ENCODE measurements around the gene B9D1. TPM values are rescaled to one million over a fixed set of nuclear protein-coding genes. Genes with fewer than 3 reads are reported as not detected.

B9D1 gene
- total and polyA plus RNA-seq, 2 of the 13 experiments (the other 11 are each of a cell fraction or from before 2014, with no cell fraction given), result 27.7 to 31.1 TPM

- WGBS (ENCODE audit: low lambda C conversion rate), result 34% methylated on average over 15 of the region's 16 CpGs
- no peaks in the 10 kb centered on the region; a peak in 1 of 5 replicates for H3K36me3 ChIP-seq (replicated peaks in 1 of 2; ENCODE audit: control insufficient read depth in 1 of 2, insufficient read depth in 2 of 2, low read length in 2 of 2)
- in situ Hi-C loops (cut with HindIII; ENCODE audit: extremely low pct_ligation_motif_present, low pct_unique_long_range_greater_than_20kb) (loop anchor here (10.0 kb wide), 1 partner anchor 396 kb away; no protein-coding TSS in a partner anchor), intact Hi-C loops (cut with micrococcal nuclease; ENCODE audit: unreplicated experiment) (no loop called here)
- no peaks in the 10 kb centered on the region for H3K9me3 ChIP-seq (ENCODE audit: low read length)
- POLR2A ChIA-PET, result interaction anchor here (2.0 to 2.7 kb wide), 2 partner anchors 9 to 31 kb away, joined by 8 to 29 read pairs; partner anchors contain the start of gene MAPK7
- CTCF ChIA-PET (ENCODE audit: low intra/inter-chr PET ratio, low total read pairs), result no interaction called here
- no peak overlapping the region for H3K9ac ChIP-seq (ENCODE audit: insufficient read depth, low read depth, low read length)
- no TSS peak for BruUV-seq (replicated peaks)
- FAIRE-seq (peak; percentile 80), ATAC-seq (peak; percentile 60), DNase-seq (ENCODE audit: low spot score) (peak; percentile 43)
- H3K4me1 ChIP-seq (ENCODE audit: insufficient read depth, low read length), result peaks cover 61% of the 10 kb centered on the region
- H3K27me3 ChIP-seq (ENCODE audit: control insufficient read depth in 1 of 2, insufficient read depth in 2 of 2, low read length in 2 of 2), result no peaks in the 10 kb centered on the region
- peak overlapping the region; percentile 6 for H3K27ac ChIP-seq (ENCODE audit: extremely low read length, insufficient read depth, low read length)
- H3K79me2 ChIP-seq (ENCODE audit: insufficient read depth, low read length), result no peaks in the 10 kb centered on the region
- no peak overlapping the region for H2AFZ ChIP-seq (ENCODE audit: low read length)
- H4K20me1 ChIP-seq (ENCODE audit: insufficient read depth, low read length), result no peaks in the 10 kb centered on the region
- H3K4me2 ChIP-seq (ENCODE audit: low read depth, low read length), result peak overlapping the region; percentile 60
- H3K4me3 ChIP-seq (replicated peaks in 1 of 3; ENCODE audit: insufficient read depth in 1 of 3, low read depth in 2 of 3, low read length in 3 of 3), result no peak overlapping the region
- TF ChIP-seq ZFP82 (CRISPR knock-in tag; IDR thresholded peaks at IDR 0.05; ENCODE audit: borderline replicate concordance), result no peak
- no peak for TF ChIP-seq ZNF3 (CRISPR knock-in tag; IDR thresholded peaks at IDR 0.05)
- no peak for TF ChIP-seq PCBP2 (optimal IDR thresholded peaks at IDR 0.05; ENCODE audit: low read depth, low read length, poor library complexity, severe bottlenecking)
- 0 out of 2 replicates have a peak, but pooled peaks have one; percentile 21 for TF ChIP-seq DPF2 (CRISPR knock-in tag; IDR thresholded peaks at IDR 0.05; ENCODE audit: borderline replicate concordance, low read depth)
- no peak for TF ChIP-seq TBP (CRISPR knock-in tag; IDR thresholded peaks at IDR 0.05)
- no peak for TF ChIP-seq AFF4 (CRISPR knock-in tag; IDR thresholded peaks at IDR 0.05)
- TF ChIP-seq ZNF841 (CRISPR knock-in tag; IDR thresholded peaks at IDR 0.05; ENCODE audit: borderline replicate concordance), result no peak
- TF ChIP-seq DNMT1 (CRISPR knock-in tag; IDR thresholded peaks at IDR 0.05), result peak; percentile 67; the same call in 1 of the 2 replicates
- no peak for TF ChIP-seq ZBTB40 (IDR thresholded peaks at IDR 0.05)
- TF ChIP-seq ZBTB40 (CRISPR knock-in tag; IDR thresholded peaks at IDR 0.05), result no peak
- peak; percentile 82 for TF ChIP-seq HNF4A (CRISPR knock-in tag; IDR thresholded peaks at IDR 0.05)
- TF ChIP-seq STAT5B (CRISPR knock-in tag; IDR thresholded peaks at IDR 0.05), result no peak
Observed at GRCh38 chr17:19369107-19369778, 6.7 kb upstream of the B9D1 start.
